ENCODE data around the gene AHNAK. TPM values are rescaled to one million over a fixed set of nuclear protein-coding genes. Genes with fewer than 3 reads are reported as not detected.
A peak's percentile ranks its signal among the peaks of the same experiment; 100 is the strongest.
"Not testable (repeated sequence)": the region's sequence is repeated elsewhere in the genome, so short reads cannot be mapped to it uniquely, and the experiment has no call there.

AHNAK gene
- total RNA-seq, 2 donors from 2014 or later = 80.3 to 131 TPM

DNA sequence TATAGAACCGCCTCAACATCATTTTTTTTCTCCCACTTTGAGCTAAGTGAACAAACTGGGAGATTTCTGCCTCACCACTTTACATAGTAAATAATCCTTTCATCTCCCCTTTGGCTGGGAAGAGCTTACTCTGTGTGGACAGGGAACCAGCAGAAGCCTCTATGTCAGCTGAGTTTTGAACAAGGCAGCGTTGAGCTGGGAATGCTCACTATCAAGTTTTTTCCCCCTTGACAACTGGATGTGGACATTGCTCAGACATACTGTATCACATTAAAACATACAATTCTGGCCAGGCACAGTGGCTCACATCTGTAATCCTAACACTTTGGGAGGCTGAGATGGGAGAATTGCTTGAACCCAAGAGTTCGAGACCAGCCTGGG, 46.0 kb downstream of the AHNAK start:
- Mint-ChIP-seq H3K36me3 (ENCODE audit: insufficient read depth in 2 of 2) (no peaks in the 10 kb centered on the region), H3K4me1 (ENCODE audit: low read depth) (peaks cover 5% of the 10 kb centered on the region), H3K9me3 (no peaks in the 10 kb centered on the region), H3K4me3 (no peak overlapping the region), H3K27me3 (ENCODE audit: low read depth) (peaks cover 17% of the 10 kb centered on the region), H3K27ac (no peak overlapping the region)
- DNase-seq (no peak), ATAC-seq (replicated peaks in 1 of 2) (no peak)

DNA sequence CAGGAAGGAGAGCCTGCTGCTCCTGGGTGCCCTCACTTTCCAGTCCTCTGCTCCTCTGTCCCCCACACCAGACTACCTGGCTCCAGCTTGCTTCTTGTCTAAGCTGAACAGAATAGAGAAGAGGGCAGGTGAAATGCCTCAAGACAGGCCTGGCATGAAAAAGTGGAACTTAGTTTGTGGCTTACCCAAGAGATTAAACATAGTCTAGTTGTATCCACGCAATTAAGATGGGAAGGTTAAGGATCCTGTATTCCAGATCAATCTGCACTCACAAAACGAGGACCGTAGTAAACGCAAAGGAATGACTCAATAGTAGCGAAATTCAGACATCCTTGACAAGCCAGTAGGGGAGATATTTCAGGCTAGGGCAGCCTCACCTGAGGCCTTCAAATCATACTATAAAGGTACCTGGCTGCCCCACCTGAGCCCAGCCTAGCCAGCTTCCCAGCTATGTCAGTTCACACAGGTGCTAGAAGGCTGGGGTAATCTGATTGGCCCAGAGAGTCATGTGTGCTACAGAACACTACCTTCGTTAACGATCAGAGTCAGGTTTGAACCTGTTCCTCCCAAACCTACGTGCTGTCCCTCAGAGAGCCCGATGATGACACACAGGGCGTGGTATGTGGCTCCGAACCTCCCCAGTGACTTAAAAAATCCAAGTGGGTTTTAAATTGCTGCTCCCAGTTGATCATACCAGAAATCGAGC, 46.5 kb downstream of the AHNAK start:
- peaks cover 17% of the 10 kb centered on the region for H3K27me3 Mint-ChIP-seq (ENCODE audit: low read depth)
- no peak overlapping the region for H3K4me3 Mint-ChIP-seq
- no peak for DNase-seq
- ATAC-seq (replicated peaks in 1 of 2) = no peak
- no peaks in the 10 kb centered on the region for H3K9me3 Mint-ChIP-seq
- H3K27ac Mint-ChIP-seq = no peak overlapping the region
- H3K4me1 Mint-ChIP-seq (ENCODE audit: low read depth) = peaks cover 5% of the 10 kb centered on the region
- no peaks in the 10 kb centered on the region for H3K36me3 Mint-ChIP-seq (ENCODE audit: insufficient read depth in 2 of 2)

DNA sequence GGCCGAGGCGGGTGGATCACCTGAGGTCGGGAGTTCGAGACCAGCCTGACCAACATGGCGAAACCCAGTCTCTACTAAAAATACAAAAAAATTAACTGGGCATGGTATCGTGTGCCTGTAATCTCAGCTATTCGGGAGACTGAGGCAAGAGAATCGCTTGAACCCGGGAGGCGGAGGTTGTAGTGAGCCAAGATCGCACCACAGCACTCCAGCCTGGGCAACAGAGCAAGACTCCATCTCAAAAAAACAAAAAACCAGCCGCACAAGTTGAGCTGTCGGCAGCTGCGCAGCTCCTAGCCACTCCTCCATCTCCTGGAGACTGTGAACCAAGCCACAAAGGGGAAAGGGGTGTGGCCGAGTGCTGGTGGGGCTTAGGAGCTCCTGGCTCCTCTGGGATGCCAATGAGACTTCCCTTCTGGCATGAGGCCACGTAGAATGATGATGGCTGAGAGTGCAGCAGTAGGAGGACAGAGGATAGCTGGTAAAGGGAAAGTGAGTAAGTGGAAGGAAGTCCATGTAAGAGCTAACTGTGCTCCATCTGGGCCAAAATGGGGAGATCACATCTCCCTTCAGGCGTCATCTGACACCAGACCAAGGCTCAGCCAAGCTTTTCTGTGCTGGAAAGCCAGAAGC, 47.2 kb downstream of the AHNAK start:
- not testable (repeated sequence) for H3K4me3 Mint-ChIP-seq; H3K4me1 Mint-ChIP-seq (ENCODE audit: low read depth); H3K27ac Mint-ChIP-seq; H3K9me3 Mint-ChIP-seq; ATAC-seq (replicated peaks in 1 of 2); H3K36me3 Mint-ChIP-seq (ENCODE audit: insufficient read depth in 2 of 2); DNase-seq
- peaks cover 17% of the 10 kb centered on the region for H3K27me3 Mint-ChIP-seq (ENCODE audit: low read depth)

DNA sequence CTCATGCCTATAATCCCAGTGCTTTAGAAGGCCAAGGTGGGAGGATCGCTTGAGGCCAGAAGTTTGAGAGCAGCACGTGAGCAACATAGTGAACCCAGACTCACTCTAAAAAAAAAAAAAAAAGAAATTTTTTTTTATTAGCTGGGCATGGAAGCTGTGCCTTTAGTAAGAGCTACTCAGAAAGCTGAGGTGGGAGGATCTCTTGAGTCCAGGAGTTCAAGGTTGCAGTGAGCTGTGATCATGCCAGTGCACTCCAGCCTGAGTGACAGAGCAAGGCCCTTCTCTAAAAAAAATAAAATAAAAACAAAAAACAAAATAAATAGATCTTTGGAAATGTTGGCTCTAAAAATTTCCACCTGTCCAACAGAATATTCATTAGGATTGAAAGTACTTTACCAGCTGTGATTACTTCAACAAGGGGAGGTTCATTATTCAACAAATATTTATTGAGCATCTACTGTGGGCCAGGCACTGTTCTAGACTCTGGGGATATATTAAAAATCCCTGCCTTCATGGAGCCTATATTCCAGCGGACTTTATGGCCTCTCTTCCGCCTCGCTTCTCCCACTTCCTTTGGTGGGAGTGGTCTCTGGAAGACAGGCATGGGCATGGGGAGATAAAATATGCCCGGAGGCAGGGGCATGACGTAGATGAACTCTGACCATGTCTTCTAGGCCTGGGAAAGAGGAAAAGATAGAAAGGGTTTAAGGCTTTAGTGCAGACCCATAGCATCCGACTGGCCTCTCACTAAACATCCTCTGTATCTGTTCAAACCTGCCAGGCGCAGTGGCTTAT, 47.9 kb downstream of the AHNAK start:
- ATAC-seq (replicated peaks in 1 of 2) (no peak), DNase-seq (no peak)
- Mint-ChIP-seq H3K4me3 (no peak overlapping the region), H3K4me1 (ENCODE audit: low read depth) (peaks cover 5% of the 10 kb centered on the region), H3K9me3 (no peaks in the 10 kb centered on the region), H3K36me3 (ENCODE audit: insufficient read depth in 2 of 2) (no peaks in the 10 kb centered on the region), H3K27ac (no peak overlapping the region), H3K27me3 (ENCODE audit: low read depth) (peaks cover 17% of the 10 kb centered on the region)

DNA sequence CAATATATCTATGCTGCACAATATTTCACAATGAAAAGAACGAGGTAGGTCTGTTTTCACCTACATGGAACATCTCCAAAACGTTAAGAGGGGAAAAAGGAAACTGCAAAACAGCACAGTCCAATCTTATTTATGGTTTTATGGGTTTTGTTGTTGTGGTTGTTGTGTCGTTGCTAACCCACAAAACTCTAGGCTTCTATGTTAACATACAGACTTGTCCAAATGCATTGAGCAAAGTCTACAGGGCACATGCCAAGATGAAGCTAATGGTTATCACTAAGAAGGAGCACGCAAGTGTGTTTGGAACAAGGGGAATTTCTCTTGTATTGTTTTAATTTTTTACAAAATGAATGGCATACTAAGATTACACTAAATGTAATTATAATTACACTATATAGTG, 48.6 kb downstream of the AHNAK start:
- Mint-ChIP-seq H3K27me3 (ENCODE audit: low read depth) (peaks cover 17% of the 10 kb centered on the region), H3K27ac (no peak overlapping the region), H3K4me1 (ENCODE audit: low read depth) (peaks cover 5% of the 10 kb centered on the region), H3K4me3 (no peak overlapping the region), H3K9me3 (no peaks in the 10 kb centered on the region), H3K36me3 (ENCODE audit: insufficient read depth in 2 of 2) (no peaks in the 10 kb centered on the region)
- DNase-seq = no peak
- no peak for ATAC-seq (replicated peaks in 1 of 2)

DNA sequence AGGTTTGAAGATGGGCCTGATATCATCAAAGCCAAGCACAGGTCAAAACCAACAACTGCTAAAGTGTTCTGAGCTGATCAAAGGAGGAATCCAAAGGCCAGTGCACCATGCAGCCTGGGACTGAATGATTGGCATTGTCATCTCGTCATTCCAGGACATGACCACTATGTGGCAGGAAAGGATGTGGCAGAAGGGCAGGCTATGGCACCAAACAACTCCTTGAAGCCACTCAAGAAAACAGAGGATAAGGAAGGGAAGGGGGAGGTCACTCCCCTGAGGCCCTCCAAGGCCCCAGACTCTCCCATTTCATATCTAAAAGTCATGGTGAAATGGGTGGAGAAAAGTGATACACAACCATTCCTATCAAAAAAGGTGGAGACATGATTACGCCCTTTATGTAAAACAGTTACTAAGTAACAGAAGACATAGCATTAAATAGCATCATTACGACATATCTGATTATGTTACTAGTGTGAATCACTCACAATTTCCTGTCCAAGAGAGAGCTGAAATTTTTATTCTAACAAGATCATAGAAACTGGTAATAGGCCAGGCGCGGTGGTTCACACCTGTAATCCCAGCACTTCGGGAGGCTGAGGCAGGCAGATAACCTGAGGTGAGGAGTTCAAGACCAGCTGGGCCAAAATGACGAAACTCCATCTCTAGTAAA, 49.3 kb downstream of the AHNAK start:
- H3K9me3 Mint-ChIP-seq = no peaks in the 10 kb centered on the region
- H3K36me3 Mint-ChIP-seq (ENCODE audit: insufficient read depth in 2 of 2) = no peaks in the 10 kb centered on the region
- H3K27ac Mint-ChIP-seq = peak overlapping the region; percentile 60
- H3K27me3 Mint-ChIP-seq (ENCODE audit: low read depth) = peaks cover 11% of the 10 kb centered on the region
- peaks cover 2% of the 10 kb centered on the region for H3K4me1 Mint-ChIP-seq (ENCODE audit: low read depth)
- ATAC-seq (replicated peaks in 1 of 2) (peak in 1 of 2 donors; percentile 42), DNase-seq (peak; percentile 4 to 6)
- H3K4me3 Mint-ChIP-seq = no peak overlapping the region

DNA sequence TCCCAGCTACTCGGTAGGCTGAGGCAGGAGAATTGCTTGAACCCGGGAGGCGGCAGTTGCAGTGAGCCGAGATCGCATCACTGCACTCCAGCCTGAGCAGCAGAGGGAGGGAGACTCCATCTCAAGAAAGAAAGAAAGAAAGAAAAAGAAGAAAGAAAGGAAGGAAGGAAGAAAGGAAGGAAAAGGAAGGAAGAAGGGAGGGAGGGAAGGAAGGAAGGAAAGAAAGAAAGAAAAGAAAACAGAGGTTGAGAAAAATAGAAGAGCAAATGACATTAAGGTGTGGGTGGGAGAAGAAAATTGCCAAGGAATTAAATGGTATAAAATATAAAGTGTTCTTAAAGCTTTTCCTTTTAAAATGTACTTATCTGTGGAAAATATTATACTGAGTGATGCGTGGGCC, 49.9 kb downstream of the AHNAK start:
- Mint-ChIP-seq H3K9me3 (no peaks in the 10 kb centered on the region), H3K4me1 (ENCODE audit: low read depth) (no peaks in the 10 kb centered on the region), H3K4me3 (no peak overlapping the region), H3K27ac (no peak overlapping the region), H3K36me3 (ENCODE audit: insufficient read depth in 2 of 2) (no peaks in the 10 kb centered on the region), H3K27me3 (ENCODE audit: low read depth) (peaks cover 5% of the 10 kb centered on the region)
- no peak for ATAC-seq (replicated peaks in 1 of 2)
- no peak for DNase-seq

DNA sequence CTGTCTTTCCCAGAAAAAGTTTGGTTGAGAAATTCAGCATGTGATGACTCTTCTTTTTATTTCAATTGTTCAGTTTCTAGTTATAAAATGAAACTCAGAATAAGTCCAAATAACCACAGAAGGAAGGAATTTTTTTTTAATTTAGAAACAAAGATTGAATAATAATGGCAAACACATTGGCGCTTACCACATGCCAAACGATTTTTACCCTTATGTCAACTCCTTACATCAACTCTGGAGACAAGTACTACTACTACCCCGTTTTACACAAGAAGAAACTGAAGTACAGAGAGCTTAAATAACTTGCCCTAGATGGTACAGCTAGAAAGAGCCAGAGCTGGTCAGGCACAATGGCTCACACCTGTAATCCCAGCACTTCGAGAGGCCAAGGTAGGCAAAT, 52.4 kb downstream of the AHNAK start:
- Mint-ChIP-seq H3K9me3 (no peaks in the 10 kb centered on the region), H3K4me1 (ENCODE audit: low read depth) (no peaks in the 10 kb centered on the region), H3K36me3 (ENCODE audit: insufficient read depth in 2 of 2) (no peaks in the 10 kb centered on the region), H3K27ac (no peak overlapping the region), H3K27me3 (ENCODE audit: low read depth) (no peaks in the 10 kb centered on the region), H3K4me3 (no peak overlapping the region)
- ATAC-seq (replicated peaks in 1 of 2) (no peak), DNase-seq (no peak)

DNA sequence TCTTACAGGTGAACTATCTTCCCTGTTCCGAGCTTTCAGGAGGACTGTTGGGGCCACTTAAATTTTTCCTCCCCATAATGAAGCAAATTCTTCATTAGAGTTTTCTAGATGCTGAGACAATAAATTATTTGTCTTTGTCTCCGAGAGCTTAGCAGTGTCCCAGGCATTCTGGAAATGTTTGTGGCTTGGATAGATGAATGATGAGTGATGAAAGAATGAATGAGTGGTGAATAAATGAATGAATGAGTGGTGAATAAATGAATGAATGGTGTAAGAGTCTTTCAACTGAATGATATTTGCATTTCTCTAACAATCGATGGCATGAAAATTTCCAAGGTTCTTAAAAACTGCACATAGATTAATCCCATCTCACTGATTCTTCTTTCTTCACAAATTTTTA, 52.8 kb downstream of the AHNAK start:
- DNase-seq (no peak), ATAC-seq (replicated peaks in 1 of 2) (no peak)
- no peaks in the 10 kb centered on the region for H3K4me1 Mint-ChIP-seq (ENCODE audit: low read depth)
- no peak overlapping the region for H3K4me3 Mint-ChIP-seq
- H3K9me3 Mint-ChIP-seq = no peaks in the 10 kb centered on the region
- no peaks in the 10 kb centered on the region for H3K27me3 Mint-ChIP-seq (ENCODE audit: low read depth)
- no peaks in the 10 kb centered on the region for H3K36me3 Mint-ChIP-seq (ENCODE audit: insufficient read depth in 2 of 2)
- H3K27ac Mint-ChIP-seq = no peak overlapping the region

DNA sequence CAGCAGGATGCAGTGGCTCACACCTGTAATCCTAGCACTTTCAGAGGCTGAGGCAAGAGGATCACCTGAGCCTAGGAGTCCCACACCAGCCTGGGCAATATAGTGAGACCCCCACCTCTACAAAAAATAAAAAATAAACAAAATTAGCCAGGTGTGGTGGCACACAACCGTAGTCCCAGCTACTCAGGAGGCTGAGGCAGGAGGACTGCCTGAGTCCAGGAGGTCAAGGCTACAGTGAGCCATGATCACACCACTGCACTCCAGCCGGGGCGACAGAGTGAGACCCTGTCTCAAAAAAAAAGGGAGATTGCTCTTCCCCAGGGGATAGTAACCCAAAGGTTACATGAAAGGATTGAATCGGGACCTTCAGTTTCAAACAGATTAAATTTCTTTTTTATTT, 54.0 kb downstream of the AHNAK start:
- Mint-ChIP-seq H3K27me3 (ENCODE audit: low read depth) (no peaks in the 10 kb centered on the region), H3K36me3 (ENCODE audit: insufficient read depth in 2 of 2) (no peaks in the 10 kb centered on the region), H3K27ac (no peak overlapping the region)

DNA sequence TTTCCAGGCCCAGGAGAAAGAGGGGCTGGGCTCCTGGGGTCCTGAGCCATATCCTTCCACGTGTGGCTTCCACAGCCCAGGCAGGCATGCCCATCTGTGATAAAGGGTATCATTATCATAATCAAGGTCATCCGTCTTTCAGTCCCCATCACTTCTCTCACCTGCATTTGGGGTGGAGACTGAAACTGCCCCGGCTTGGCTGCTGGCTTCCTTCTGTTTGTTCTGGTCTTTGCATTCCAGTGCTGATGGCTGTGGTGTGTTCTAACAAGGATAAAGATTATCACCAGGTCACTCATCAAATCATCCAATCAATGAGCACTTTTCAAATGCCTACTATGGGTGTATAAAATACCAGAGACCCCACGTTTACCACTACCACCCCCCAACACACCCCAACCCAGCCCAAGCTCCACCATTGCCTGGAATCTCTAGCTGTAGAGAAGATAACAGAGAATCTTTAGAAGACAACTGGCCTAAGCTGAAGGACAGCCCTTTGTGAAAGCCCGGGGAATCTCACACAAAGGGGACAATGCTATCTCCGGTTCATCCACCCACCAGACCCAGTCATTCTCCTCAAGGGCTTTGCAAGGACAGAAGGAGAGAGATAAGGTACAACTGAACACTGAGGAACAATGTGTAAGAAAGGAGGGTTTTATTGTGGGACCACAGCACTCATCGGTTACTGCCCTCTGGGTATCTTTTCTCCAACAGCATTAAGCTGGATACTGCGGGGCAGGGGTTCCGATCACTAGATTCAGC, 54.9 kb downstream of the AHNAK start:
- ATAC-seq (replicated peaks in 1 of 2) (no peak), DNase-seq (no peak)
- no peaks in the 10 kb centered on the region for H3K36me3 Mint-ChIP-seq (ENCODE audit: insufficient read depth in 2 of 2)
- H3K27me3 Mint-ChIP-seq (ENCODE audit: low read depth) = no peaks in the 10 kb centered on the region
- no peak overlapping the region for H3K4me3 Mint-ChIP-seq
- H3K27ac Mint-ChIP-seq = no peak overlapping the region
- H3K9me3 Mint-ChIP-seq = no peaks in the 10 kb centered on the region
- peaks cover 9% of the 10 kb centered on the region for H3K4me1 Mint-ChIP-seq (ENCODE audit: low read depth)

More for the DNA sequence above, 54.0 kb downstream of the AHNAK start:
- no peak for DNase-seq
- H3K4me1 Mint-ChIP-seq (ENCODE audit: low read depth) = peaks cover 5% of the 10 kb centered on the region
- H3K9me3 Mint-ChIP-seq = no peaks in the 10 kb centered on the region
- no peak overlapping the region for H3K4me3 Mint-ChIP-seq
- no peak for ATAC-seq (replicated peaks in 1 of 2)

DNA sequence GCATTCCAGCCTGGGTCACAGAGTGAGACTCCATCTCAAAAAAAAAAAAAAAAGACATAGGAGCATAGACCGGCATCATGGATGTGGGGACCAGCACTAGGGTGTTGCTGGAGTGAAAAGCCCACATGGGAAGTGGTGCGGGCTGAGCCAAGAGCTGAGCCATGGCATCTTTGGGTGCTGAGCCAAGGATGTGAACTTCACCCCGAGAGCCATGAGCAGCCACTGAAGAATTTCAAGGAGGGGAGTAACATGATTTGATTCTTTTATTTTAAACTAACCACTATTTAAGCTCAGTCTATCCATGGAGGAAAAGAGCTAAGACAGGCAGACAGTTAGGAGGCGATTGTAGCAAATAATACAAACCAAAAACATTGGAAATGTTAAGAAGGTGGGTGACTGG, 57.4 kb downstream of the AHNAK start:
- Mint-ChIP-seq H3K4me3 (no peak overlapping the region), H3K27ac (no peak overlapping the region), H3K9me3 (no peaks in the 10 kb centered on the region), H3K4me1 (ENCODE audit: low read depth) (peaks cover 9% of the 10 kb centered on the region), H3K36me3 (ENCODE audit: insufficient read depth in 2 of 2) (no peaks in the 10 kb centered on the region), H3K27me3 (ENCODE audit: low read depth) (no peaks in the 10 kb centered on the region)
- ATAC-seq (replicated peaks in 1 of 2) = no peak
- DNase-seq = no peak
